Left renal pelvis (tissue), 4 donors: ENCODE results near the gene CCDC18. TPM values are rescaled to one million over a fixed set of nuclear protein-coding genes. Genes with fewer than 3 reads are reported as not detected.
"Not testable (repeated sequence)": the region's sequence is repeated elsewhere in the genome, so short reads cannot be mapped to it uniquely, and the experiment has no call there.

Experiments
- DNase-seq, 4 donors: peaks; one replicate each; pipeline ENCODE4 v3.0.0-alpha.2; 2013; ENCODE audit warnings: low read depth in 4 of 4, low spot score in 3 of 4
- polyA plus RNA-seq, 4 donors: library from polyadenylated mRNA; unstranded; fragments of 120-200 nt; gene quantifications; one replicate each; pipeline ENCODE4 v1.2.1, GENCODE V29; 2013; ENCODE audit not compliant: insufficient read length in 4 of 4

Gene CCDC18
- polyA plus RNA-seq, 4 donors: 7.5 to 12.2 (median 9.7) TPM

GRCh38 chr1:93172778-93173177, 7.7 kb upstream of the CCDC18 start:
- DNase-seq: no peak

- not testable (repeated sequence) for DNase-seq
Observed at GRCh38 chr1:93174638-93175037, 5.9 kb upstream of the CCDC18 start.

GRCh38 chr1:93177991-93178390, 2.5 kb upstream of the CCDC18 start:
- DNase-seq: peak in 2 of 4 donors; percentile 8 to 19

GRCh38 chr1:93178418-93178817, 2.1 kb upstream of the CCDC18 start:
- peak in 1 of 4 donors; percentile 1 for DNase-seq

GRCh38 chr1:93179886-93180722, 420 bp upstream of the CCDC18 start, which contains the start of gene TMED5:
TSS of gene TMED5 (minus strand) at chr1:93180413. CDS start at chr1:93180242, 171 bp downstream.
- DNase-seq: peak; percentile 94 to 96 (median 95)

GRCh38 chr1:93186667-93187066, 6.1 kb downstream of the CCDC18 start:
- DNase-seq: no peak

- no peak for DNase-seq
Observed at GRCh38 chr1:93190432-93190831, 9.9 kb downstream of the CCDC18 start.

- no peak for DNase-seq
Observed at GRCh38 chr1:93194231-93194990, 13.9 kb downstream of the CCDC18 start.

GRCh38 chr1:93196591-93196990, 16.1 kb downstream of the CCDC18 start:
- no peak for DNase-seq

GRCh38 chr1:93199150-93199549, 18.6 kb downstream of the CCDC18 start:
- DNase-seq: no peak

- DNase-seq: no peak
Observed at GRCh38 chr1:93200086-93200620, 19.6 kb downstream of the CCDC18 start.

- no peak for DNase-seq
Observed at GRCh38 chr1:93200714-93201113, 20.2 kb downstream of the CCDC18 start.

- DNase-seq: no peak
Observed at GRCh38 chr1:93205892-93206566, 25.5 kb downstream of the CCDC18 start.

- no peak for DNase-seq
Observed at GRCh38 chr1:93206567-93206954, 26.0 kb downstream of the CCDC18 start.

GRCh38 chr1:93207211-93207610, 26.7 kb downstream of the CCDC18 start:
- no peak for DNase-seq

- DNase-seq: no peak
Observed at GRCh38 chr1:93215322-93215721, 34.8 kb downstream of the CCDC18 start.

GRCh38 chr1:93219443-93219842, 38.9 kb downstream of the CCDC18 start:
- no peak for DNase-seq

- not testable (repeated sequence) for DNase-seq
Observed at GRCh38 chr1:93220716-93221115, 40.2 kb downstream of the CCDC18 start.

GRCh38 chr1:93221913-93222312, 41.4 kb downstream of the CCDC18 start:
- no peak for DNase-seq

GRCh38 chr1:93223023-93223675, 42.6 kb downstream of the CCDC18 start:
- DNase-seq: no peak
